H9 (cell line): Measurements from ENCODE around the gene ZFP69. TPM values are rescaled to one million over a fixed set of nuclear protein-coding genes. Genes with fewer than 3 reads are reported as not detected.

Experiments
- DNase-seq: peaks from one replicate; pipeline ENCODE4 v3.0.0-alpha.2; 2017
- H2AFZ ChIP-seq: one replicate; pipeline ENCODE4 v1.6.1; 2013; ENCODE audit warnings: mild to moderate bottlenecking, low read length, control low read depth, moderate library complexity
- H2AK5ac ChIP-seq: 2 replicates; pipeline ENCODE4 v1.6.1; 2013; ENCODE audit warnings: low read length, control low read depth, mixed read lengths; ENCODE audit not compliant: insufficient read length
- H2BK120ac ChIP-seq: one replicate; pipeline ENCODE4 v1.6.1; 2013; ENCODE audit warnings: low read depth, mild to moderate bottlenecking, low read length, control low read depth, inconsistent platforms; ENCODE audit not compliant: poor library complexity, severe bottlenecking
- H2BK12ac ChIP-seq: 2 replicates; pipeline ENCODE4 v1.6.1; 2013; ENCODE audit warnings: low read length, control low read depth, mixed read lengths, low read depth; ENCODE audit not compliant: insufficient read length
- H2BK15ac ChIP-seq: 2 replicates; pipeline ENCODE4 v1.6.1; 2013; ENCODE audit warnings: low read depth, low read length, control low read depth
- H2BK20ac ChIP-seq: one replicate; pipeline ENCODE4 v1.6.1; 2013; ENCODE audit warnings: low read depth, mild to moderate bottlenecking, low read length, control low read depth, inconsistent platforms; ENCODE audit not compliant: poor library complexity, severe bottlenecking
- H2BK5ac ChIP-seq: 2 replicates; pipeline ENCODE4 v1.6.1; 2013; ENCODE audit warnings: low read length, control low read depth, mixed read lengths; ENCODE audit not compliant: insufficient read length
- H3K14ac ChIP-seq: 2 replicates; pipeline ENCODE4 v1.6.1; 2013; ENCODE audit warnings: low read length, control low read depth; ENCODE audit not compliant: insufficient read depth
- H3K18ac ChIP-seq: 2 replicates; pipeline ENCODE4 v1.6.1; 2013; ENCODE audit warnings: low read depth, mild to moderate bottlenecking, mixed read lengths, low read length, control low read depth; ENCODE audit not compliant: insufficient read length
- H3K23ac ChIP-seq: 2 replicates; pipeline ENCODE4 v1.6.1; 2013; ENCODE audit warnings: low read length, control low read depth, mixed read lengths, low read depth; ENCODE audit not compliant: insufficient read length
- H3K23me2 ChIP-seq: 2 replicates; pipeline ENCODE4 v1.6.1; 2013; ENCODE audit warnings: low read depth, mild to moderate bottlenecking, mixed read lengths, low read length, control low read depth; ENCODE audit not compliant: insufficient read length, poor library complexity, severe bottlenecking
- H3K27ac ChIP-seq: 2 replicates; pipeline ENCODE4 v1.5.1; 2013; ENCODE audit warnings: low read length, control low read depth, mixed read lengths, low read depth; ENCODE audit not compliant: insufficient read length
- H3K27me3 ChIP-seq: 2 replicates; pipeline ENCODE4 v1.6.1; 2013; ENCODE audit warnings: low read length, control low read depth, inconsistent platforms; ENCODE audit not compliant: insufficient read depth
- H3K4ac ChIP-seq: 2 replicates; pipeline ENCODE4 v1.6.1; 2013; ENCODE audit warnings: low read depth, mild to moderate bottlenecking, control low read depth, inconsistent platforms, low read length, moderate library complexity
- H3K4me1 ChIP-seq: 2 replicates; pipeline ENCODE4 v1.6.1; 2013; ENCODE audit warnings: low read length, control low read depth, inconsistent platforms; ENCODE audit not compliant: insufficient read depth
- H3K4me2 ChIP-seq: 2 replicates; pipeline ENCODE4 v1.6.1; 2013; ENCODE audit warnings: low read length, control low read depth, mixed read lengths; ENCODE audit not compliant: insufficient read length, insufficient read depth
- H3K56ac ChIP-seq: 2 replicates; pipeline ENCODE4 v1.6.1; 2013; ENCODE audit warnings: low read depth, mild to moderate bottlenecking, mixed read lengths, low read length, control low read depth; ENCODE audit not compliant: insufficient read length
- H3K79me1 ChIP-seq: 2 replicates; pipeline ENCODE4 v1.6.1; 2013; ENCODE audit warnings: low read depth, mild to moderate bottlenecking, moderate library complexity, low read length, control low read depth, inconsistent platforms; ENCODE audit not compliant: insufficient read depth, poor library complexity, severe bottlenecking
- H3K79me2 ChIP-seq: 2 replicates; pipeline ENCODE4 v1.6.1; 2013; ENCODE audit warnings: low read length, control low read depth, inconsistent platforms; ENCODE audit not compliant: insufficient read depth
- H3K9ac ChIP-seq: 2 replicates; pipeline ENCODE4 v1.6.1; 2013; ENCODE audit warnings: low read length, control low read depth, mixed read lengths; ENCODE audit not compliant: insufficient read length; ENCODE audit errors: extremely low read depth
- H3K9me3 ChIP-seq: one replicate; pipeline ENCODE4 v1.6.1; 2013; ENCODE audit warnings: low read depth, low read length, inconsistent platforms; ENCODE audit not compliant: control insufficient read depth
- H3T11ph ChIP-seq: one replicate; pipeline ENCODE4 v1.6.1; 2013; ENCODE audit warnings: mild to moderate bottlenecking, low read length, control low read depth, inconsistent platforms
- H4K20me1 ChIP-seq: one replicate; pipeline ENCODE4 v1.6.1; 2013; ENCODE audit not compliant: control insufficient read depth, insufficient read length, insufficient read depth
- H4K5ac ChIP-seq: 2 replicates; pipeline ENCODE4 v1.6.1; 2013; ENCODE audit warnings: low read depth, mild to moderate bottlenecking, mixed read lengths, low read length, control low read depth; ENCODE audit not compliant: insufficient read length
- H4K8ac ChIP-seq: replicated peaks from 2 replicates; pipeline ENCODE4 v1.6.1; 2013; ENCODE audit warnings: low read length, control low read depth, mixed read lengths, low read depth; ENCODE audit not compliant: insufficient read length
- H4K91ac ChIP-seq: 2 replicates; pipeline ENCODE4 v1.6.1; 2013; ENCODE audit warnings: low read depth, mild to moderate bottlenecking, moderate library complexity, mixed read lengths, low read length, control low read depth; ENCODE audit not compliant: insufficient read length
- H3K27ac Mint-ChIP-seq, 3 experiments: 2 replicates in 2 of 3; 3 replicates in 1 of 3; pipeline ENCODE4 v1.8.0; 2020 to 2021; ENCODE audit warnings: mixed read lengths in 3 of 3, mild to moderate bottlenecking in 1 of 3, moderate library complexity in 1 of 3
- H3K27me3 Mint-ChIP-seq: 2 replicates; pipeline ENCODE4 v1.8.0; 2021; ENCODE audit warnings: low read depth, mild to moderate bottlenecking, moderate library complexity, mixed read lengths
- H3K36me3 Mint-ChIP-seq, 3 experiments: 2 replicates in 2 of 3; 3 replicates in 1 of 3; pipeline ENCODE4 v1.8.0; 2020 to 2021; ENCODE audit warnings: low read depth in 3 of 3, mixed read lengths in 3 of 3; ENCODE audit not compliant: insufficient read depth in 1 of 3
- H3K4me1 Mint-ChIP-seq, 2 experiments: 2 replicates each; pipeline ENCODE4 v1.8.0; 2020; ENCODE audit warnings: mixed read lengths in 2 of 2
- H3K4me3 Mint-ChIP-seq, 2 experiments: 2 replicates in 1 of 2; 3 replicates in 1 of 2; pipeline ENCODE4 v1.8.0; 2020 to 2021; ENCODE audit warnings: mild to moderate bottlenecking in 2 of 2, mixed read lengths in 2 of 2, moderate library complexity in 1 of 2
- H3K9me3 Mint-ChIP-seq, 2 experiments: 2 replicates in 1 of 2; 3 replicates in 1 of 2; pipeline ENCODE4 v1.8.0; 2020; ENCODE audit warnings: mild to moderate bottlenecking in 2 of 2, mixed read lengths in 2 of 2, moderate library complexity in 1 of 2
- WGBS: extraction: QIAGEN DNeasy Blood & Tissue Kit; methylation state at CpG from one replicate; pipeline ENCODE4 v1.1.7; 2013; ENCODE audit warnings: missing lambda C conversion rate, low lambda C conversion rate, mixed read lengths; ENCODE audit not compliant: insufficient read length; ENCODE audit errors: extremely low coverage; 5-methylcytosine and 5-hydroxymethylcytosine counted together
- total RNA-seq: library from RNA; stranded (reverse); gene quantifications from 2 replicates; pipeline ENCODE4 v1.2.1, GENCODE V29; 2021
- TF ChIP-seq, protein P1 (sequence below): fragments of 200-600 bp; sonication (generic); conservative IDR thresholded peaks from 3 replicates; pipeline ENCODE4 v1.8.0; 2021; ENCODE audit warnings: antibody characterized with exemption, mild to moderate bottlenecking

Gene ZFP69
- total RNA-seq, 1 experiment from 2014 or later, result 6.8 TPM

DNA sequence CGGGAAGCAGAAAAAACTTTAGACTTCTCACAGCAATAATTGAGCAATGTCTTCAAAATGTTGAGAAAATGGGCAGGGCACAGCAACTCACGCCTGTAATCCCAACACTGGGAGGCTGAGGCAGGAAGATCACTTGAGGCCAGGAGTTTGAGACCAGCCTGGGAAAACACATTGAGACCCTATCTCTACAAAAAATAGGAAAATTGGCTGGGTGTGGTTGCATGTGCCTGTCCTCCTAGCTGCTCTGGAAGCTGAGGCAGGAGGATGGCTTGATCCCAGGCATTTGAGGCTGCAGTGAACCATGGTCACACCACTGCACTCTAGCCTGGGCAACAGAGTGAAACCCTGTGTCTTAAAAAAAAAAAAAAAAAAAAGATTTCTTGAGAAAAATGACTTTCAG is 7.8 kb upstream of the ZFP69 start:
- H2BK120ac ChIP-seq, result no peak overlapping the region
- H2AFZ ChIP-seq, result no peak overlapping the region
- H3K4me1 Mint-ChIP-seq, result no peaks in the 10 kb centered on the region
- no peaks in the 10 kb centered on the region for H3K79me2 ChIP-seq
- H3K23me2 ChIP-seq, result no peaks in the 10 kb centered on the region
- H2BK12ac ChIP-seq, result no peak overlapping the region
- H3K9ac ChIP-seq, result no peak overlapping the region
- no peak overlapping the region for H3K27ac Mint-ChIP-seq
- no peak overlapping the region for H4K91ac ChIP-seq
- no CpG with 5 or more reads among the region's 2 CpGs for WGBS
- DNase-seq, result no peak
- H3K56ac ChIP-seq, result no peak overlapping the region
- no peak overlapping the region for H3K18ac ChIP-seq
- H3K79me1 ChIP-seq, result no peaks in the 10 kb centered on the region
- H3K36me3 Mint-ChIP-seq, result peaks cover 48 to 59% (median 54%) of the 10 kb centered on the region in 3 experiments
- no peak overlapping the region for H3K4me3 Mint-ChIP-seq
- no peak overlapping the region for H3K23ac ChIP-seq
- H2BK5ac ChIP-seq, result no peak overlapping the region
- TF ChIP-seq, protein P1, sequence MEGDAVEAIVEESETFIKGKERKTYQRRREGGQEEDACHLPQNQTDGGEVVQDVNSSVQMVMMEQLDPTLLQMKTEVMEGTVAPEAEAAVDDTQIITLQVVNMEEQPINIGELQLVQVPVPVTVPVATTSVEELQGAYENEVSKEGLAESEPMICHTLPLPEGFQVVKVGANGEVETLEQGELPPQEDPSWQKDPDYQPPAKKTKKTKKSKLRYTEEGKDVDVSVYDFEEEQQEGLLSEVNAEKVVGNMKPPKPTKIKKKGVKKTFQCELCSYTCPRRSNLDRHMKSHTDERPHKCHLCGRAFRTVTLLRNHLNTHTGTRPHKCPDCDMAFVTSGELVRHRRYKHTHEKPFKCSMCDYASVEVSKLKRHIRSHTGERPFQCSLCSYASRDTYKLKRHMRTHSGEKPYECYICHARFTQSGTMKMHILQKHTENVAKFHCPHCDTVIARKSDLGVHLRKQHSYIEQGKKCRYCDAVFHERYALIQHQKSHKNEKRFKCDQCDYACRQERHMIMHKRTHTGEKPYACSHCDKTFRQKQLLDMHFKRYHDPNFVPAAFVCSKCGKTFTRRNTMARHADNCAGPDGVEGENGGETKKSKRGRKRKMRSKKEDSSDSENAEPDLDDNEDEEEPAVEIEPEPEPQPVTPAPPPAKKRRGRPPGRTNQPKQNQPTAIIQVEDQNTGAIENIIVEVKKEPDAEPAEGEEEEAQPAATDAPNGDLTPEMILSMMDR, result no peak
- no peak overlapping the region for H3K4me2 ChIP-seq
- peaks cover 36% of the 10 kb centered on the region for H3K9me3 ChIP-seq
- H3K27ac ChIP-seq, result no peak overlapping the region
- H3T11ph ChIP-seq, result no peak overlapping the region
- H3K27me3 Mint-ChIP-seq, result peaks cover 13% of the 10 kb centered on the region
- H3K4me1 ChIP-seq, result no peaks in the 10 kb centered on the region
- H3K27me3 ChIP-seq, result no peaks in the 10 kb centered on the region
- no peak overlapping the region for H3K4ac ChIP-seq
- H2BK15ac ChIP-seq, result no peak overlapping the region
- H4K8ac ChIP-seq, result no peak overlapping the region
- no peak overlapping the region for H2BK20ac ChIP-seq
- no peaks in the 10 kb centered on the region for H4K20me1 ChIP-seq
- H3K14ac ChIP-seq, result no peak overlapping the region
- no peak overlapping the region for H4K5ac ChIP-seq
- peaks cover 78 to 88% of the 10 kb centered on the region in 2 experiments for H3K9me3 Mint-ChIP-seq
- H2AK5ac ChIP-seq, result no peak overlapping the region
